A549 (cell line): Measurements from ENCODE around the gene SPG11.

Experiments used
- CEBPB ChIP-seq, 2 experiments: fragments of >200 bp in 1 of 2; sonication (Bioruptor Twin) in 1 of 2; formaldehyde crosslinking in 1 of 2; IDR thresholded peaks; 2 replicates each; pipeline ENCODE4 v1.6.1; 2012 to 2016
- CTCF ChIP-seq: fragments of >200 bp; sonication (Bioruptor Twin); formaldehyde crosslinking; IDR thresholded peaks from 3 replicates; pipeline ENCODE4 v1.5.1; 2016
- PHF8 ChIP-seq: fragments of 200-600 bp; sonication (generic); IDR thresholded peaks from 2 replicates; pipeline ENCODE4 v1.6.1; 2016; ENCODE audit warnings: low read depth, mild to moderate bottlenecking, antibody characterized with exemption, moderate library complexity, borderline replicate concordance
- POLR2A ChIP-seq: IDR thresholded peaks from 2 replicates; pipeline ENCODE4 v1.6.1; 2012; ENCODE audit warnings: mild to moderate bottlenecking, low read length
- RAD21 ChIP-seq, 2 experiments: fragments of >200 bp in 1 of 2; sonication (Bioruptor Twin) in 1 of 2; formaldehyde crosslinking in 1 of 2; IDR thresholded peaks in 1 of 2; conservative IDR thresholded peaks in 1 of 2; 2 replicates in 1 of 2; 3 replicates in 1 of 2; pipeline ENCODE4 v1.6.1; 2012 to 2018; ENCODE audit warnings: inconsistent platforms in 1 of 2
- RCOR1 ChIP-seq: fragments of 150-350 bp; IDR thresholded peaks from 2 replicates; pipeline ENCODE4 v1.6.1; 2014; ENCODE audit warnings: antibody characterized with exemption, low read length, low read depth

- TF ChIP-seq CTCF (peak; percentile 50), RCOR1 (no peak), POLR2A (no peak), CEBPB (IDR thresholded peaks at IDR 0.05) (no peak), PHF8 (no peak), RAD21 (conservative IDR thresholded peaks at IDR 0.05 in 1 of 2, IDR thresholded peaks at IDR 0.05 in 1 of 2) (peak; percentile 18 to 30; a peak in 2 of 5 replicates)
These were observed 79.2 kb downstream of the SPG11 start for GRCh38 chr15:44584162-44584749.
